Body of pancreas (tissue), 4 donors: Measurements from ENCODE around the gene RGS10. TPM values are rescaled to one million over a fixed set of nuclear protein-coding genes. Genes with fewer than 3 reads are reported as not detected.

ENCODE experiments used
- ATAC-seq: fragments of 150-250 bp; one replicate; pipeline ENCODE4 v1.9.1; 2016
- DNase-seq, 4 donors: peaks; one replicate each; pipeline ENCODE4 v3.0.0-alpha.2; 2019
- H3K27ac ChIP-seq, 4 donors: fragments of 200-600 bp; sonication (generic); 1 replicate in 3 of 4; 2 replicates in 1 of 4; pipeline versions ENCODE4 v1.5.1 to v1.6.1; 2016 to 2019; ENCODE audit warnings: mild to moderate bottlenecking in 1 of 4, mixed read lengths in 1 of 4, moderate library complexity in 1 of 4
- H3K27me3 ChIP-seq, 2 donors: fragments of 200-600 bp; sonication (generic); one replicate each; pipeline ENCODE4 v1.6.0; 2016; ENCODE audit warnings: mild to moderate bottlenecking in 1 of 2
- H3K36me3 ChIP-seq, 2 donors: fragments of 200-600 bp; sonication (generic); replicated peaks in 1 of 2; 2 replicates each; pipeline ENCODE4 v1.5.1; 2016; ENCODE audit warnings: low read depth in 2 of 2; ENCODE audit not compliant: insufficient read depth in 1 of 2
- H3K4me1 ChIP-seq: fragments of 200-600 bp; sonication (generic); one replicate; pipeline ENCODE4 v1.6.0; 2016
- H3K4me3 ChIP-seq, 2 donors: fragments of 200-600 bp; sonication (generic); 1 replicate in 1 of 2; 2 replicates in 1 of 2; pipeline ENCODE4 v1.5.1; 2016 to 2019
- H3K9me3 ChIP-seq, 3 donors: fragments of 200-600 bp; sonication (generic); 1 replicate in 2 of 3; 2 replicates in 1 of 3; pipeline ENCODE4 v1.5.1; 2016
- CTCF ChIP-seq, 7 experiments: fragments of 450-650 bp in 4 of 7; fragments of 200-600 bp in 3 of 7; sonication (generic) in 3 of 7; IDR thresholded peaks; one replicate each; pipeline ENCODE4 v1.5.1; 2016 to 2019; ENCODE audit warnings: antibody characterized with exemption in 7 of 7
- POLR2A ChIP-seq, 3 donors: fragments of 450-650 bp; IDR thresholded peaks; one replicate each; pipeline ENCODE4 v1.6.1; 2016; ENCODE audit warnings: antibody characterized with exemption in 3 of 3, mild to moderate bottlenecking in 2 of 3
- WGBS, 2 donors: methylation state at CpG; one replicate each; pipeline ENCODE4 v1.1.5; 2017; 5-methylcytosine and 5-hydroxymethylcytosine counted together
- intact Hi-C: fragments of 100-400 bp; cut with DNase I; formaldehyde crosslinking; loops from one replicate; pipeline ENCODE4 v1.15.1; 2023
- total RNA-seq, 2 donors: library from RNA; depleted of rRNA; stranded (reverse); fragments of >200 nt; gene quantifications; one replicate each; pipeline ENCODE4 v1.1.0, GENCODE V29; 2016

Gene RGS10
- total RNA-seq, 2 donors from 2014 or later, result 13.2 to 21.3 TPM

- Histone ChIP-seq H3K4me3 (no peak overlapping the region), H3K4me1 (no peaks in the 10 kb centered on the region), H3K9me3 (no peaks in the 10 kb centered on the region), H3K36me3 (no peaks in the 10 kb centered on the region), H3K27ac (no peak overlapping the region), H3K27me3 (no peaks in the 10 kb centered on the region)
- DNase-seq (no peak), ATAC-seq (no peak)
- no peak for TF ChIP-seq CTCF (IDR thresholded peaks at IDR 0.05)
- no peak for TF ChIP-seq POLR2A (IDR thresholded peaks at IDR 0.05)
- 83 to 88% methylated on average over 9 to 10 of the region's 10 CpGs for WGBS, 2 donors
- intact Hi-C loops, result no loop called here
Observed at GRCh38 chr10:119515511-119516045, 26.9 kb downstream of the RGS10 start.

GRCh38 chr10:119514819-119515218 is 27.7 kb downstream of the RGS10 start:
- TF ChIP-seq POLR2A (IDR thresholded peaks at IDR 0.05) (no peak), CTCF (IDR thresholded peaks at IDR 0.05) (no peak)
- H3K27me3 ChIP-seq, result no peaks in the 10 kb centered on the region
- no peak overlapping the region for H3K4me3 ChIP-seq
- WGBS, 2 donors, result 84 to 91% methylated on average over 6 of the region's 6 CpGs
- DNase-seq (no peak), ATAC-seq (no peak)
- no peaks in the 10 kb centered on the region for H3K36me3 ChIP-seq
- intact Hi-C loops, result no loop called here
- H3K4me1 ChIP-seq, result no peaks in the 10 kb centered on the region
- H3K27ac ChIP-seq, result no peak overlapping the region
- H3K9me3 ChIP-seq, result no peaks in the 10 kb centered on the region

GRCh38 chr10:119511828-119512515 is 30.5 kb downstream of the RGS10 start:
- ATAC-seq (no peak), DNase-seq (no peak)
- intact Hi-C loops, result no loop called here
- TF ChIP-seq POLR2A (IDR thresholded peaks at IDR 0.05) (no peak), CTCF (IDR thresholded peaks at IDR 0.05) (no peak)
- Histone ChIP-seq H3K9me3 (no peaks in the 10 kb centered on the region), H3K4me3 (no peak overlapping the region), H3K27ac (no peak overlapping the region), H3K4me1 (no peaks in the 10 kb centered on the region), H3K27me3 (no peaks in the 10 kb centered on the region), H3K36me3 (no peaks in the 10 kb centered on the region)
- WGBS, 2 donors, result 76 to 85% methylated on average over 11 to 19 of the region's 19 CpGs

GRCh38 chr10:119509909-119510451 is 32.5 kb downstream of the RGS10 start:
- no peak overlapping the region for H3K27ac ChIP-seq
- no peaks in the 10 kb centered on the region for H3K36me3 ChIP-seq
- no peaks in the 10 kb centered on the region for H3K9me3 ChIP-seq
- no peak overlapping the region for H3K4me3 ChIP-seq
- H3K4me1 ChIP-seq, result no peaks in the 10 kb centered on the region
- no peaks in the 10 kb centered on the region for H3K27me3 ChIP-seq
- intact Hi-C loops, result no loop called here
- peak; percentile 33 for ATAC-seq
- 48 to 53% methylated on average over 10 of the region's 10 CpGs for WGBS, 2 donors
- TF ChIP-seq POLR2A (IDR thresholded peaks at IDR 0.05) (no peak), CTCF (IDR thresholded peaks at IDR 0.05) (no peak)
- DNase-seq, result peak in 3 of 4 donors; percentile 30 to 56 (median 42)
